Astrocyte (in vitro differentiated cells and primary cell): ENCODE results near the gene SPR. TPM values are rescaled to one million over a fixed set of nuclear protein-coding genes. Genes with fewer than 3 reads are reported as not detected.

Experiments used
- DNase-seq: peaks from one replicate; pipeline ENCODE4 v3.0.0-alpha.2; 2010; ENCODE audit warnings: low read depth
- FAIRE-seq: peaks from 2 replicates; lab custom pipeline; 2011; peaks lifted over from hg19 to GRCh38; lab: Jason Lieb, UNC
- H2AFZ ChIP-seq: 2 replicates; pipeline ENCODE4 v1.6.0; 2012; ENCODE audit warnings: low read depth, low read length, inconsistent platforms
- H3K27ac ChIP-seq: 2 replicates; pipeline ENCODE4 v1.5.1; 2011; ENCODE audit warnings: low read depth, low read length, inconsistent platforms
- H3K27me3 ChIP-seq: 2 replicates; pipeline ENCODE4 v1.6.0; 2011; ENCODE audit warnings: low read length, inconsistent platforms; ENCODE audit not compliant: insufficient read depth
- H3K36me3 ChIP-seq: 2 replicates; pipeline ENCODE4 v1.5.1; 2011; ENCODE audit warnings: low read length, inconsistent platforms; ENCODE audit not compliant: insufficient read depth
- H3K4me1 ChIP-seq: 2 replicates; pipeline ENCODE4 v1.5.1; 2011; ENCODE audit warnings: low read length, inconsistent platforms; ENCODE audit not compliant: insufficient read depth
- H3K4me2 ChIP-seq: 2 replicates; pipeline ENCODE4 v1.6.0; 2012; ENCODE audit warnings: low read length, inconsistent platforms
- H3K4me3 ChIP-seq: 2 replicates; pipeline ENCODE4 v1.5.1; 2011; ENCODE audit warnings: low read depth, mild to moderate bottlenecking, low read length, inconsistent platforms; ENCODE audit not compliant: insufficient read depth
- H3K79me2 ChIP-seq: 2 replicates; pipeline ENCODE4 v1.6.0; 2012; ENCODE audit warnings: mild to moderate bottlenecking, low read length, inconsistent platforms; ENCODE audit not compliant: insufficient read depth
- H3K9ac ChIP-seq: 2 replicates; pipeline ENCODE4 v1.6.0; 2012; ENCODE audit warnings: mild to moderate bottlenecking, low read length, inconsistent platforms
- H3K9me3 ChIP-seq: 2 replicates; pipeline ENCODE4 v1.5.1; 2012; ENCODE audit warnings: low read depth, mild to moderate bottlenecking, low read length, inconsistent platforms; ENCODE audit not compliant: insufficient read depth
- H4K20me1 ChIP-seq: 2 replicates; pipeline ENCODE4 v1.6.0; 2012; ENCODE audit warnings: low read length, inconsistent platforms; ENCODE audit not compliant: insufficient read depth
- H3K27ac Mint-ChIP-seq: one replicate; pipeline ENCODE4 v1.8.0; 2021; ENCODE audit warnings: mild to moderate bottlenecking, mixed read lengths; ENCODE audit not compliant: unreplicated experiment
- H3K27me3 Mint-ChIP-seq: one replicate; pipeline ENCODE4 v1.8.0; 2021; ENCODE audit warnings: low read depth, mixed read lengths; ENCODE audit not compliant: unreplicated experiment
- H3K36me3 Mint-ChIP-seq: one replicate; pipeline ENCODE4 v1.8.0; 2021; ENCODE audit warnings: low read depth, mixed read lengths; ENCODE audit not compliant: unreplicated experiment
- H3K4me1 Mint-ChIP-seq: one replicate; pipeline ENCODE4 v1.8.0; 2021; ENCODE audit warnings: low read depth, mixed read lengths; ENCODE audit not compliant: unreplicated experiment
- H3K4me3 Mint-ChIP-seq: one replicate; pipeline ENCODE4 v1.8.0; 2021; ENCODE audit warnings: mild to moderate bottlenecking, moderate library complexity, mixed read lengths; ENCODE audit not compliant: unreplicated experiment
- H3K9me3 Mint-ChIP-seq: one replicate; pipeline ENCODE4 v1.8.0; 2021; ENCODE audit warnings: mild to moderate bottlenecking, mixed read lengths; ENCODE audit not compliant: unreplicated experiment
- EZH2 ChIP-seq: IDR thresholded peaks from 2 replicates; pipeline ENCODE4 v1.6.1; 2012; ENCODE audit warnings: mild to moderate bottlenecking, low read length, inconsistent platforms; ENCODE audit not compliant: insufficient read depth
- total RNA-seq: library from RNA; stranded (reverse); gene quantifications from 2 replicates; pipeline ENCODE4 v1.2.1, GENCODE V29; 2021
- TF ChIP-seq, protein P1 (sequence below): IDR thresholded peaks from 2 replicates; pipeline ENCODE4 v1.5.1; 2011; ENCODE audit warnings: low read depth, mild to moderate bottlenecking, inconsistent platforms, low read length, moderate library complexity; ENCODE audit not compliant: insufficient read depth

The SPR gene
- total RNA-seq, 1 donor from 2014 or later, result 23.6 TPM

DNA sequence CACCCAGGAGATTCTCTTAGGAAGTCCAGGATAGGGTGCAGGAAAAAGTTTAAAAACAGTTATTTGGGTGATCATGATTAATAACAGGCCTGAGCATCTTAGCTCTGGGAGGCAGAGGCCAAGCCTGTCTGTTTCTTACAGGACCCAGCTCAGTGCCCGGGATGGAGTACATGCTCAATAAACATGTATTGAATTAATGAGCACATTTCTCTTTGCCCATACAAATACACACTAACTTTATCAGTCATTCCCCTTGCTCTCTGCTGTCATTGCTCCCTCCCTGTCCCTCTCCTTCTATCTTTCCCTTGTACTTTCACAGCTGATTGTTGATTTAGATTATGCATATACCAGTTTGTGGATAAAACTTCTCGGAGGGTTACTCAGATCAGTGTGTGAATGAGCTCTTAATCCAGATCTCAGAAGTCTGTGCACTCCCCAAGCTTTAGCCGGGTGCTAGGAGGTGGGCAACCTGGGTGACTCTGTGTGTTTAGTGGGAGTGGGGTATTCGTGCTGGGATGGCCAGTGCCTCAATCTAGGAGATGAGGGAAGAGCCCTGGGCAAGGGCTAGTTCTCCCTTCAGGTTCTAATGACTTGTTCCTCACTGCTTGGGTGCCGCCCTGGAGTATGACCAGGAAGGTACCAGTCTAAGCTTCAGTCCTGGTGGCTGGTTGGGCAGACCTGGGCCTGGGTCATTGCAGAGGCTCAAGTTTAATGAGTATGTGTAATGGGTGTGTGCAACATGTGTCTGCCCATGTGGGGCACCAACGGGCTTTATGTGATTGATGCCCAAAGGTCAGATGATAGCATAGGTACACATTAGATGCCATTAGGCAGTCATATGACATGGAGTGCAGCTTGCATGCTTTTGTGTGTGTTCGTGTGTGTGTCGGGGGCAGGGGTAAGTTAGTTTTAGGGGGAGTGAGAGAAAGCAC lies 40.7 kb downstream of the SPR start:
- Histone ChIP-seq H3K36me3 (no peaks in the 10 kb centered on the region), H3K4me2 (no peak overlapping the region), H3K9me3 (peaks cover 11% of the 10 kb centered on the region), H4K20me1 (no peaks in the 10 kb centered on the region), H3K27ac (no peak overlapping the region), H3K9ac (no peak overlapping the region), H3K79me2 (no peaks in the 10 kb centered on the region), H3K4me3 (no peak overlapping the region), H3K27me3 (peaks cover 72% of the 10 kb centered on the region), H3K4me1 (peaks cover 15% of the 10 kb centered on the region), H2AFZ (no peak overlapping the region)
- Mint-ChIP-seq H3K27ac (no peak overlapping the region), H3K9me3 (peaks cover 2% of the 10 kb centered on the region), H3K36me3 (no peaks in the 10 kb centered on the region), H3K27me3 (peaks cover 19% of the 10 kb centered on the region), H3K4me3 (no peak overlapping the region), H3K4me1 (peaks cover 4% of the 10 kb centered on the region)
- no peak for DNase-seq
- no peak for FAIRE-seq
- TF ChIP-seq, protein P1, sequence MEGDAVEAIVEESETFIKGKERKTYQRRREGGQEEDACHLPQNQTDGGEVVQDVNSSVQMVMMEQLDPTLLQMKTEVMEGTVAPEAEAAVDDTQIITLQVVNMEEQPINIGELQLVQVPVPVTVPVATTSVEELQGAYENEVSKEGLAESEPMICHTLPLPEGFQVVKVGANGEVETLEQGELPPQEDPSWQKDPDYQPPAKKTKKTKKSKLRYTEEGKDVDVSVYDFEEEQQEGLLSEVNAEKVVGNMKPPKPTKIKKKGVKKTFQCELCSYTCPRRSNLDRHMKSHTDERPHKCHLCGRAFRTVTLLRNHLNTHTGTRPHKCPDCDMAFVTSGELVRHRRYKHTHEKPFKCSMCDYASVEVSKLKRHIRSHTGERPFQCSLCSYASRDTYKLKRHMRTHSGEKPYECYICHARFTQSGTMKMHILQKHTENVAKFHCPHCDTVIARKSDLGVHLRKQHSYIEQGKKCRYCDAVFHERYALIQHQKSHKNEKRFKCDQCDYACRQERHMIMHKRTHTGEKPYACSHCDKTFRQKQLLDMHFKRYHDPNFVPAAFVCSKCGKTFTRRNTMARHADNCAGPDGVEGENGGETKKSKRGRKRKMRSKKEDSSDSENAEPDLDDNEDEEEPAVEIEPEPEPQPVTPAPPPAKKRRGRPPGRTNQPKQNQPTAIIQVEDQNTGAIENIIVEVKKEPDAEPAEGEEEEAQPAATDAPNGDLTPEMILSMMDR, result no peak
- no peak for TF ChIP-seq EZH2

DNA sequence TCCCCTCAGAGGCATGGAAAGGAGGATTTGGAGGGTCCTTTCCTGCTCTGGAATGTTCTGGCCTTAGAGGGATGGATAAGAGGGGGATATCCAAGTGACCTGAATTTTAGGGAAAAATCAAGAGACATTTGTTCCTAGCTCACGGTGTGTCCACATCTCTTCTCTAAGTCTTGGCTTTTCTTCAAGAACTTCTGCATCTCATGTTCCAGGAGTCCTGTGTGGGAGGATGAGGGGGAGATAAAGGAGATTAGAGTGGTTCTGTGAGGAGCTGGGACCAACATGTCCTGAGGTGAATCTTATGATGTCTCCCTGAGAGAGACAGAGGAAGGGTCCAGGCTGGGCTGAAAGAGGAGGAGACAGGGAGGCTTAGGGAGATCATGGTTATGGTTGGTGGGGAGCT lies 41.8 kb downstream of the SPR start:
- Histone ChIP-seq H3K9ac (no peak overlapping the region), H3K4me1 (peaks cover 15% of the 10 kb centered on the region), H3K79me2 (no peaks in the 10 kb centered on the region), H3K27ac (no peak overlapping the region), H3K36me3 (no peaks in the 10 kb centered on the region), H3K27me3 (peaks cover 60% of the 10 kb centered on the region), H3K4me3 (no peak overlapping the region), H2AFZ (no peak overlapping the region), H4K20me1 (no peaks in the 10 kb centered on the region), H3K4me2 (no peak overlapping the region), H3K9me3 (peaks cover 1% of the 10 kb centered on the region)
- DNase-seq (no peak), FAIRE-seq (no peak)
- Mint-ChIP-seq H3K9me3 (no peaks in the 10 kb centered on the region), H3K4me1 (peaks cover 4% of the 10 kb centered on the region), H3K36me3 (no peaks in the 10 kb centered on the region), H3K27me3 (peaks cover 15% of the 10 kb centered on the region), H3K4me3 (no peak overlapping the region), H3K27ac (no peak overlapping the region)
- TF ChIP-seq, protein P1, result no peak
- no peak for TF ChIP-seq EZH2
